H1 (cell line): Measurements from ENCODE around the gene FOXRED1. TPM values are rescaled to one million over a fixed set of nuclear protein-coding genes. Genes with fewer than 3 reads are reported as not detected.

Source experiments
- CTCF ChIA-PET: fragments of 300-600 bp; sonication (Branson Sonifier 250); formaldehyde crosslinking; loops from one replicate; lab custom pipeline; 2021; ENCODE audit not compliant: partially characterized antibody; lab: Charles Lee
- POLR2A ChIA-PET: fragments of 300-600 bp; sonication (Branson Sonifier 250); formaldehyde crosslinking; loops from one replicate; lab custom pipeline; 2021; ENCODE audit warnings: inconsistent platforms; ENCODE audit not compliant: partially characterized antibody; lab: Charles Lee
- DNase-seq, 2 experiments: peaks; one replicate each; pipeline versions ENCODE4 v3.0.0 to v3.0.0-alpha.2; 2010 to 2022; ENCODE audit warnings: low spot score in 2 of 2, low read depth in 1 of 2, mixed read lengths in 1 of 2
- FAIRE-seq: peaks from 2 replicates; lab custom pipeline; 2011; peaks lifted over from hg19 to GRCh38; lab: Jason Lieb, UNC
- H2AFZ ChIP-seq: 2 replicates; pipeline ENCODE4 v1.8.1; 2012; ENCODE audit warnings: low read length, inconsistent platforms
- H2AK5ac ChIP-seq: 2 replicates; pipeline ENCODE4 v1.6.1; 2013; ENCODE audit warnings: low read depth, low read length
- H2BK120ac ChIP-seq: replicated peaks from 2 replicates; pipeline ENCODE3; 2013; ENCODE audit warnings: low read depth, low read length, inconsistent platforms
- H2BK12ac ChIP-seq: 2 replicates; pipeline ENCODE4 v1.6.1; 2013; ENCODE audit warnings: low read depth, low read length
- H2BK15ac ChIP-seq: 2 replicates; pipeline ENCODE4 v1.6.1; 2013; ENCODE audit warnings: low read length
- H2BK20ac ChIP-seq: 2 replicates; pipeline ENCODE4 v1.6.1; 2013; ENCODE audit warnings: low read length
- H2BK5ac ChIP-seq: 2 replicates; pipeline ENCODE4 v1.6.1; 2013; ENCODE audit warnings: low read depth, low read length
- H3K14ac ChIP-seq: 2 replicates; pipeline ENCODE4 v1.6.1; 2013; ENCODE audit warnings: inconsistent platforms; ENCODE audit not compliant: insufficient read length
- H3K18ac ChIP-seq: 2 replicates; pipeline ENCODE4 v1.6.1; 2013; ENCODE audit warnings: low read length; ENCODE audit errors: extremely low read depth
- H3K23ac ChIP-seq: 2 replicates; pipeline ENCODE4 v1.6.1; 2013; ENCODE audit warnings: inconsistent platforms; ENCODE audit not compliant: insufficient read length
- H3K23me2 ChIP-seq: 2 replicates; pipeline ENCODE4 v1.6.1; 2013; ENCODE audit warnings: low read depth, low read length
- H3K27ac ChIP-seq: 2 replicates; pipeline ENCODE4 v1.6.1; 2011; ENCODE audit warnings: low read depth, low read length, inconsistent platforms
- H3K27me3 ChIP-seq, 4 experiments: replicated peaks in 1 of 4; 1 replicate in 1 of 4; 2 replicates in 3 of 4; pipeline versions ENCODE4 v1.6.1 to v1.8.1; 2011 to 2013; ENCODE audit warnings: low read length in 3 of 4, mild to moderate bottlenecking in 3 of 4, inconsistent platforms in 2 of 4, mixed read lengths in 2 of 4, moderate library complexity in 1 of 4; ENCODE audit not compliant: control insufficient read depth in 3 of 4, insufficient read depth in 3 of 4; ENCODE audit errors: extremely low read depth in 1 of 4
- H3K36me3 ChIP-seq, 4 experiments: 2 replicates each; pipeline versions ENCODE4 v1.6.1 to v1.8.1; 2011 to 2013; ENCODE audit warnings: mild to moderate bottlenecking in 4 of 4, low read length in 3 of 4, moderate library complexity in 2 of 4, control low read depth in 1 of 4, inconsistent platforms in 1 of 4; ENCODE audit not compliant: insufficient read depth in 4 of 4, control insufficient read depth in 2 of 4
- H3K4ac ChIP-seq: replicated peaks from 2 replicates; pipeline ENCODE3; 2013; ENCODE audit warnings: low read length, low read depth, mixed read lengths, inconsistent platforms; ENCODE audit not compliant: insufficient read length
- H3K4me1 ChIP-seq, 4 experiments: replicated peaks in 1 of 4; 1 replicate in 1 of 4; 2 replicates in 3 of 4; pipeline versions ENCODE4 v1.6.1 to v1.8.1; 2011 to 2013; ENCODE audit warnings: low read length in 3 of 4, inconsistent platforms in 2 of 4, mixed read lengths in 1 of 4; ENCODE audit not compliant: insufficient read depth in 4 of 4, control insufficient read depth in 3 of 4
- H3K4me2 ChIP-seq, 2 experiments: 2 replicates each; pipeline versions ENCODE4 v1.6.1 to v1.8.1; 2011 to 2013; ENCODE audit warnings: low read depth in 2 of 2, low read length in 2 of 2, control low read depth in 1 of 2, inconsistent platforms in 1 of 2, mild to moderate bottlenecking in 1 of 2; ENCODE audit not compliant: insufficient read depth in 1 of 2
- H3K4me3 ChIP-seq, 4 experiments: fragments of 200-600, 300-600 bp in 1 of 4; sonication (generic), shearing (Covaris generic), sonication (Bioruptor Twin) in 1 of 4; 2 replicates each; pipeline versions ENCODE4 v1.5.1 to v1.8.1; 2011 to 2016; ENCODE audit warnings: low read length in 4 of 4, low read depth in 3 of 4, control low read depth in 2 of 4, inconsistent platforms in 2 of 4, mild to moderate bottlenecking in 2 of 4, mixed read lengths in 1 of 4, moderate library complexity in 1 of 4; ENCODE audit not compliant: insufficient read depth in 2 of 4; ENCODE audit errors: extremely low read depth in 1 of 4
- H3K56ac ChIP-seq: replicated peaks from 2 replicates; pipeline ENCODE3; 2013; ENCODE audit warnings: low read depth, mild to moderate bottlenecking, mixed read lengths, low read length, inconsistent platforms; ENCODE audit not compliant: insufficient read length
- H3K79me1 ChIP-seq: 2 replicates; pipeline ENCODE4 v1.6.1; 2013; ENCODE audit warnings: low read depth, low read length, control low read depth
- H3K79me2 ChIP-seq, 2 experiments: 2 replicates each; pipeline versions ENCODE4 v1.6.1 to v1.8.1; 2012 to 2013; ENCODE audit warnings: low read length in 2 of 2, mild to moderate bottlenecking in 2 of 2, inconsistent platforms in 1 of 2; ENCODE audit not compliant: insufficient read depth in 2 of 2, control insufficient read depth in 1 of 2
- H3K9ac ChIP-seq, 4 experiments: replicated peaks in 1 of 4; 1 replicate in 1 of 4; 2 replicates in 3 of 4; pipeline versions ENCODE4 v1.6.1 to v1.8.1; 2011 to 2013; ENCODE audit warnings: low read depth in 3 of 4, low read length in 3 of 4, control low read depth in 2 of 4, mild to moderate bottlenecking in 2 of 4, moderate library complexity in 2 of 4, inconsistent platforms in 1 of 4; ENCODE audit errors: extremely low read depth in 1 of 4
- H3K9me3 ChIP-seq, 2 experiments: 2 replicates each; pipeline versions ENCODE4 v1.6.1 to v1.8.1; 2012 to 2013; ENCODE audit warnings: mild to moderate bottlenecking in 2 of 2, moderate library complexity in 2 of 2, control low read depth in 1 of 2, inconsistent platforms in 1 of 2, low read depth in 1 of 2, low read length in 1 of 2, mixed read lengths in 1 of 2; ENCODE audit not compliant: insufficient read depth in 2 of 2
- H4K20me1 ChIP-seq, 2 experiments: replicated peaks in 1 of 2; 2 replicates each; pipeline versions ENCODE3 to v1.8.1; 2011 to 2013; ENCODE audit warnings: inconsistent platforms in 2 of 2, low read length in 2 of 2, mild to moderate bottlenecking in 1 of 2; ENCODE audit not compliant: insufficient read depth in 2 of 2, control insufficient read depth in 1 of 2
- H4K5ac ChIP-seq: 2 replicates; pipeline ENCODE4 v1.6.1; 2013; ENCODE audit warnings: low read length, low read depth, mixed read lengths, inconsistent platforms; ENCODE audit not compliant: insufficient read length
- H4K8ac ChIP-seq: 2 replicates; pipeline ENCODE4 v1.8.0; 2013; ENCODE audit warnings: mild to moderate bottlenecking, moderate library complexity, low read length, inconsistent platforms; ENCODE audit not compliant: insufficient read depth; ENCODE audit errors: extremely low read depth
- H4K91ac ChIP-seq: replicated peaks from 2 replicates; pipeline ENCODE3; 2013; ENCODE audit warnings: low read length, mixed read lengths, inconsistent platforms; ENCODE audit not compliant: insufficient read length
- CREB1 ChIP-seq: IDR thresholded peaks from 2 replicates; pipeline ENCODE4 v1.6.1; 2012; ENCODE audit warnings: inconsistent platforms
- E2F6 ChIP-seq: IDR thresholded peaks from 2 replicates; pipeline ENCODE4 v1.6.1; 2012; ENCODE audit warnings: inconsistent platforms
- EGR1 ChIP-seq: IDR thresholded peaks from 2 replicates; pipeline ENCODE4 v1.6.1; 2011; ENCODE audit warnings: low read depth, low read length, borderline replicate concordance
- GABPA ChIP-seq: IDR thresholded peaks from 2 replicates; pipeline ENCODE4 v1.6.1; 2011; ENCODE audit warnings: mild to moderate bottlenecking, low read length, moderate library complexity, borderline replicate concordance; ENCODE audit not compliant: insufficient read depth
- MAFK ChIP-seq: IDR thresholded peaks from 2 replicates; pipeline ENCODE4 v1.6.1; 2012; ENCODE audit warnings: low read depth, mild to moderate bottlenecking, improper control_type of control experiment, low read length
- MAX ChIP-seq: IDR thresholded peaks from 2 replicates; pipeline ENCODE4 v1.6.1; 2012; ENCODE audit warnings: inconsistent platforms
- POLR2A ChIP-seq, 2 experiments: IDR thresholded peaks; 1 replicate in 1 of 2; 2 replicates in 1 of 2; pipeline ENCODE4 v1.6.1; 2011; ENCODE audit warnings: low read depth in 2 of 2, low read length in 2 of 2, mild to moderate bottlenecking in 2 of 2; ENCODE audit errors: control extremely low read depth in 1 of 2
- RNF2 ChIP-seq: fragments of 200-900, 300-1000 bp; sonication (generic); IDR thresholded peaks from 2 replicates; pipeline ENCODE4 v1.7.1; 2016; ENCODE audit warnings: borderline replicate concordance, low read depth, mild to moderate bottlenecking, antibody characterized with exemption, low read length; ENCODE audit not compliant: poor library complexity, severe bottlenecking; ENCODE audit errors: missing control alignments
- ZNF274 ChIP-seq: IDR thresholded peaks from 2 replicates; pipeline ENCODE4 v1.7.0; 2012; ENCODE audit warnings: low read length, borderline replicate concordance; ENCODE audit errors: extremely low read depth
- WGBS, 2 experiments: shearing (Covaris generic) in 1 of 2; methylation state at CpG; one replicate each; pipeline versions ENCODE4 v1.1.6 to v1.1.7; 2013 to 2015; ENCODE audit warnings: low lambda C conversion rate in 2 of 2, mixed read lengths in 2 of 2, inconsistent platforms in 1 of 2, low coverage in 1 of 2, missing lambda C conversion rate in 1 of 2; ENCODE audit not compliant: insufficient replicate concordance in 2 of 2, insufficient coverage in 1 of 2, insufficient read length in 1 of 2; ENCODE audit errors: extremely low coverage in 1 of 2, missing lambda C conversion rate in 1 of 2; 5-methylcytosine and 5-hydroxymethylcytosine counted together
- polyA plus RNA-seq, 7 experiments: library from polyadenylated mRNA; depleted of rRNA in 3 of 7; stranded (reverse) in 5 of 7; unstranded in 2 of 7; fragments of >200 nt in 5 of 7; fragments of 200-250 nt in 2 of 7; gene quantifications; 1 replicate in 5 of 7; 2 replicates in 1 of 7; 4 replicates in 1 of 7; pipeline versions ENCODE4 v1.2.1 to v1.2.3, GENCODE V29; 2011 to 2013; ENCODE audit warnings: missing spikeins in 2 of 7, mixed read lengths in 2 of 7
- total RNA-seq: library from RNA; stranded (reverse); fragmentation: NEBNext Ultra II Directional; extraction: Animal tissue kit (Norgen Biotek cat#: 25700); gene quantifications from 2 replicates; pipeline ENCODE4 v1.2.1, GENCODE V29; 2021

FOXRED1 gene
- total and polyA plus RNA-seq, 2 of the 8 experiments (the other 6 are each of a cell fraction or from before 2014, with no cell fraction given): 48.8 to 99.4 TPM

GRCh38 chr11:126284829-126285228 is 15.9 kb downstream of the FOXRED1 start:
- H3K79me1 ChIP-seq: peaks cover 2% of the 10 kb centered on the region; the same call in 1 of the 2 replicates
- no peak overlapping the region for H2BK20ac ChIP-seq
- no peak overlapping the region for H3K9ac ChIP-seq
- peaks cover 0 to 5% (median 2%) of the 10 kb centered on the region in 4 experiments; a peak in 4 of 7 replicates for H3K27me3 ChIP-seq
- H2BK5ac ChIP-seq: no peak overlapping the region
- H3K79me2 ChIP-seq: no peaks in the 10 kb centered on the region
- 92% methylated on average over 6 of the region's 6 CpGs; no CpG with 5 or more reads in 1 of the 2 experiments for WGBS, 2 experiments
- no peaks in the 10 kb centered on the region for H4K20me1 ChIP-seq
- H2AK5ac ChIP-seq: no peak overlapping the region
- no peak overlapping the region for H3K18ac ChIP-seq
- no peak overlapping the region for H3K14ac ChIP-seq
- H3K23me2 ChIP-seq: peaks cover 13% of the 10 kb centered on the region
- H3K4me3 ChIP-seq: no peak overlapping the region
- peaks cover 0 to 6% (median 4%) of the 10 kb centered on the region in 4 experiments; a peak in 4 of 7 replicates for H3K4me1 ChIP-seq
- no peaks in the 10 kb centered on the region for H3K36me3 ChIP-seq
- H3K27ac ChIP-seq: no peak overlapping the region
- H3K4me2 ChIP-seq: no peak overlapping the region
- no peak overlapping the region for H3K56ac ChIP-seq
- TF ChIP-seq ZNF274: no peak
- no peak for TF ChIP-seq MAX
- TF ChIP-seq E2F6: no peak
- no peak for TF ChIP-seq GABPA
- no peak for TF ChIP-seq CREB1
- no peak for TF ChIP-seq POLR2A (IDR thresholded peaks at IDR 0.05; ENCODE audit: control extremely low read depth in 1 of 2, low read depth in 2 of 2, low read length in 2 of 2)
- TF ChIP-seq EGR1: no peak
- no peak for TF ChIP-seq RNF2
- no peak for TF ChIP-seq MAFK
- ChIA-PET CTCF (interaction anchor here (1.1 kb wide), 1 partner anchor 13 kb away, joined by 3 read pairs; no protein-coding TSS in a partner anchor), POLR2A (interaction anchor here (0.7 to 1.8 kb wide), 3 partner anchors 10 to 144 kb away, joined by 4 to 5 read pairs (median 5); partner anchors contain the start of gene DCPS)
- no peak overlapping the region for H3K4ac ChIP-seq
- H2BK12ac ChIP-seq: no peak overlapping the region
- no peak overlapping the region for H2AFZ ChIP-seq
- FAIRE-seq: no peak
- no peak overlapping the region for H2BK15ac ChIP-seq
- H3K23ac ChIP-seq: no peak overlapping the region
- H3K9me3 ChIP-seq: no peaks in the 10 kb centered on the region
- no peak overlapping the region for H4K8ac ChIP-seq
- no peak for DNase-seq
- H4K5ac ChIP-seq: no peak overlapping the region
- H2BK120ac ChIP-seq: no peak overlapping the region
- no peak overlapping the region for H4K91ac ChIP-seq
